HG03442 (cell line): ENCODE measurements around the gene CLPTM1.
"Not testable (repeated sequence)": the region's sequence is repeated elsewhere in the genome, so short reads cannot be mapped to it uniquely, and the experiment has no call there.

Experiments used
- ATAC-seq: cut with Tn5 transposase; IDR thresholded peaks from one replicate; pipeline ENCODE4 v1.9.1; 2021; ENCODE audit warnings: mild to moderate bottlenecking, moderate library complexity; ENCODE audit not compliant: unreplicated experiment

Gene CLPTM1, protein sequence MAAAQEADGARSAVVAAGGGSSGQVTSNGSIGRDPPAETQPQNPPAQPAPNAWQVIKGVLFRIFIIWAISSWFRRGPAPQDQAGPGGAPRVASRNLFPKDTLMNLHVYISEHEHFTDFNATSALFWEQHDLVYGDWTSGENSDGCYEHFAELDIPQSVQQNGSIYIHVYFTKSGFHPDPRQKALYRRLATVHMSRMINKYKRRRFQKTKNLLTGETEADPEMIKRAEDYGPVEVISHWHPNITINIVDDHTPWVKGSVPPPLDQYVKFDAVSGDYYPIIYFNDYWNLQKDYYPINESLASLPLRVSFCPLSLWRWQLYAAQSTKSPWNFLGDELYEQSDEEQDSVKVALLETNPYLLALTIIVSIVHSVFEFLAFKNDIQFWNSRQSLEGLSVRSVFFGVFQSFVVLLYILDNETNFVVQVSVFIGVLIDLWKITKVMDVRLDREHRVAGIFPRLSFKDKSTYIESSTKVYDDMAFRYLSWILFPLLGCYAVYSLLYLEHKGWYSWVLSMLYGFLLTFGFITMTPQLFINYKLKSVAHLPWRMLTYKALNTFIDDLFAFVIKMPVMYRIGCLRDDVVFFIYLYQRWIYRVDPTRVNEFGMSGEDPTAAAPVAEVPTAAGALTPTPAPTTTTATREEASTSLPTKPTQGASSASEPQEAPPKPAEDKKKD

GRCh38 chr19:44954649-44955504, at the start of gene CLPTM1:
TSS of gene CLPTM1 (plus strand) at chr19:44955380. CDS start at chr19:44955396, 16 bp downstream.
- peak; percentile 84 for ATAC-seq

- no peak for ATAC-seq
These were observed 49.6 kb upstream of the CLPTM1 start, which contains the start of gene APOE for GRCh38 chr19:44905437-44906160. TSS of gene APOE (plus strand) at chr19:44905796. CDS start at chr19:44906625, 829 bp downstream.

GRCh38 chr19:44907613-44908012, 47.6 kb upstream of the CLPTM1 start:
- ATAC-seq = no peak

DNA sequence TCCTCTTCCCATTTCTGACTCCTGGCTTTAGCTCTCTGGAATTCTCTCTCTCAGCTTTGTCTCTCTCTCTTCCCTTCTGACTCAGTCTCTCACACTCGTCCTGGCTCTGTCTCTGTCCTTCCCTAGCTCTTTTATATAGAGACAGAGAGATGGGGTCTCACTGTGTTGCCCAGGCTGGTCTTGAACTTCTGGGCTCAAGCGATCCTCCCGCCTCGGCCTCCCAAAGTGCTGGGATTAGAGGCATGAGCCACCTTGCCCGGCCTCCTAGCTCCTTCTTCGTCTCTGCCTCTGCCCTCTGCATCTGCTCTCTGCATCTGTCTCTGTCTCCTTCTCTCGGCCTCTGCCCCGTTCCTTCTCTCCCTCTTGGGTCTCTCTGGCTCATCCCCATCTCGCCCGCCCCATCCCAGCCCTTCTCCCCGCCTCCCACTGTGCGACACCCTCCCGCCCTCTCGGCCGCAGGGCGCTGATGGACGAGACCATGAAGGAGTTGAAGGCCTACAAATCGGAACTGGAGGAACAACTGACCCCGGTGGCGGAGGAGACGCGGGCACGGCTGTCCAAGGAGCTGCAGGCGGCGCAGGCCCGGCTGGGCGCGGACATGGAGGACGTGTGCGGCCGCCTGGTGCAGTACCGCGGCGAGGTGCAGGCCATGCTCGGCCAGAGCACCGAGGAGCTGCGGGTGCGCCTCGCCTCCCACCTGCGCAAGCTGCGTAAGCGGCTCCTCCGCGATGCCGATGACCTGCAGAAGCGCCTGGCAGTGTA, 46.9 kb upstream of the CLPTM1 start:
- ATAC-seq = no peak

GRCh38 chr19:44908836-44909261, 46.3 kb upstream of the CLPTM1 start:
- no peak for ATAC-seq

DNA sequence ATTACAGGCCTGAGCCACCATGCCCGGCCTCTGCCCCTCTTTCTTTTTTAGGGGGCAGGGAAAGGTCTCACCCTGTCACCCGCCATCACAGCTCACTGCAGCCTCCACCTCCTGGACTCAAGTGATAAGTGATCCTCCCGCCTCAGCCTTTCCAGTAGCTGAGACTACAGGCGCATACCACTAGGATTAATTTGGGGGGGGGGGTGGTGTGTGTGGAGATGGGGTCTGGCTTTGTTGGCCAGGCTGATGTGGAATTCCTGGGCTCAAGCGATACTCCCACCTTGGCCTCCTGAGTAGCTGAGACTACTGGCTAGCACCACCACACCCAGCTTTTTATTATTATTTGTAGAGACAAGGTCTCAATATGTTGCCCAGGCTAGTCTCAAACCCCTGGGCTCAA, 45.4 kb upstream of the CLPTM1 start:
- ATAC-seq = no peak

DNA sequence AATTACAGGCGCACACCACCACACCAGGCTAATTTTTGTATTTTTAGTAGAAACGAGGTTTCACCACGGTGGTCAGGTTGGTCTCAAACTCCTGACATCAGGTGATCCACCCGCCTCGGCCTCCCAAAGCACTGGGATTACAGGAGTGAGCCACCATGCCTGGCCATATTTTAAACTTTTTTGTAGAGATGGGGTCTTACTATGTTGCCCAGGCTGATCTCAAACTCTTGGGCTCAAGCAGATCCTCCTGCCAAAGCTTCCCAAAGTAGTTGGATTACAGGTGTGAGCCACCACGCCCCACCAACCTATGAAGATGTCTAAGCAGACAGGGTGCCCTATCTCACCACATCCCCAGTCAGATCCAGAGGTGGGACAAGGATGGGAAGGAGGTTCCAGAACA, 43.3 kb upstream of the CLPTM1 start:
- not testable (repeated sequence) for ATAC-seq

DNA sequence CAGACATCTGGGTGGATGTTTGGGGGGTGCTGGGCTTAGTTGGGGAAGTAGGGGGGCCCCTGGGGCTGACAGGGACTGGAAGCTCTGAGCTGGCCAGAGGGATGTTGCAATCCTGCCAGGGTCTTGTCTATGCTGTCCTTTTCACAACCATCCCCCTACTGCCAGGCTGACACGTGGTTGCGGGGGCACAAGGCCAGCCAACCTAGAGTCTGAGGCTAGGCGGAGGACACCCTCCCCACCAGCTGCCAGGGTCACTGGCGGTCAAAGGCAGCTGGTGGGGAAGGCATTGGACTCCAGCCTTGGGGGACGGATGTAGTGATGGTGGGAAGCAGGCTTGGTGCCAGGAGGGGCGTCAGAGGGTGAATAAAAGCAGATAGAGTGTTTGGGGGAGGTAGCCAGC, 42.3 kb upstream of the CLPTM1 start:
- ATAC-seq = no peak

DNA sequence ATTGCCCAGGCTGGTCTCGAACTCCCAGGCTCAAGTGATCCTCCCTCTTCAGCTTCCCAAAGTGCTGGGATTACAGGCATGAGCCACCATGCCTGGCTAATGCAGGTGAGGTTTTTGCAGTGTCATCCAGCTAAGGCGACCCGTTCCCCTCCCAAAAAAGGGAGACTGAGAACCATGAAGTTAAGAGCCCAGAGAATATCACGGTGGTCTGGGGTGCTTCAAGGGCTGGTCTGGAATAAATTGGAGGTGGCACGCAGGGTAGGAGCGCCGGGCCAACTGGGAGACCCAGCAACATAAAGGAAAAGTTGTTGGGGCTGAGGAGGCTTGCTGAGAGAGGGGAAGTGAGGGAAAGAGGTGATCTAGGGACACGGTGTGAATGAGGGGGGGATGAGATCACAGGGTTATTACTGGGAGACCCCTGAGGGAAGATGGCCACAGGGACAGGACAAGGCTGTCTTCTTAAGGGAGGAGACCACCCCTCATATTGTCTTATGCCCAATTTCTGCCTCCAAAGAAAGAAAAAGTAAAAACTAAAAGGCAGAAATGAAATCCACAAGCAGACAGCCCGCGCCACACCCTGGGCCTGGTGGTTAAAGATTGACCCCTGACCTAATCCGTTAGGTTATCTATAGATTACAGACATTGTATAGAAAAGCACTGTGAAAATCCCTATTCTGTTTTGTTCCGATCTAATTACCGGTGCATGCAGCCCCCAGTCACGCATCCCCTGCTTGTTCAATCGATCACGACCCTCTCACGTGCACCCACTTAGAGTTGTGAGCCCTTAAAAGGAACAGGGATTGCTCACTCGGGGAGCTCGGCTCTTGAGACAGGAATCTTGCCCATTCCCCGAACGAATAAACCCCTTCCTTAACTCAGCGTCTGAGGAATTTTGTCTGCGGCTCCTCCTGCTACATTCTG, 41.4 kb upstream of the CLPTM1 start:
- not testable (repeated sequence) for ATAC-seq

GRCh38 chr19:44914433-44915206, 40.6 kb upstream of the CLPTM1 start, which contains the start of gene APOC1:
TSS of gene APOC1 (plus strand) at chr19:44914608. CDS start at chr19:44914892, 284 bp downstream.
- peak; percentile 88 for ATAC-seq

DNA sequence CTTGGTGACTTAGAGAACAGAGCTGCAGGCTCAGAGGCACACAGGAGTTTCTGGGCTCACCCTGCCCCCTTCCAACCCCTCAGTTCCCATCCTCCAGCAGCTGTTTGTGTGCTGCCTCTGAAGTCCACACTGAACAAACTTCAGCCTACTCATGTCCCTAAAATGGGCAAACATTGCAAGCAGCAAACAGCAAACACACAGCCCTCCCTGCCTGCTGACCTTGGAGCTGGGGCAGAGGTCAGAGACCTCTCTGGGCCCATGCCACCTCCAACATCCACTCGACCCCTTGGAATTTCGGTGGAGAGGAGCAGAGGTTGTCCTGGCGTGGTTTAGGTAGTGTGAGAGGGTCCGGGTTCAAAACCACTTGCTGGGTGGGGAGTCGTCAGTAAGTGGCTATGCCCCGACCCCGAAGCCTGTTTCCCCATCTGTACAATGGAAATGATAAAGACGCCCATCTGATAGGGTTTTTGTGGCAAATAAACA, 30.9 kb upstream of the CLPTM1 start:
- ATAC-seq = no peak

DNA sequence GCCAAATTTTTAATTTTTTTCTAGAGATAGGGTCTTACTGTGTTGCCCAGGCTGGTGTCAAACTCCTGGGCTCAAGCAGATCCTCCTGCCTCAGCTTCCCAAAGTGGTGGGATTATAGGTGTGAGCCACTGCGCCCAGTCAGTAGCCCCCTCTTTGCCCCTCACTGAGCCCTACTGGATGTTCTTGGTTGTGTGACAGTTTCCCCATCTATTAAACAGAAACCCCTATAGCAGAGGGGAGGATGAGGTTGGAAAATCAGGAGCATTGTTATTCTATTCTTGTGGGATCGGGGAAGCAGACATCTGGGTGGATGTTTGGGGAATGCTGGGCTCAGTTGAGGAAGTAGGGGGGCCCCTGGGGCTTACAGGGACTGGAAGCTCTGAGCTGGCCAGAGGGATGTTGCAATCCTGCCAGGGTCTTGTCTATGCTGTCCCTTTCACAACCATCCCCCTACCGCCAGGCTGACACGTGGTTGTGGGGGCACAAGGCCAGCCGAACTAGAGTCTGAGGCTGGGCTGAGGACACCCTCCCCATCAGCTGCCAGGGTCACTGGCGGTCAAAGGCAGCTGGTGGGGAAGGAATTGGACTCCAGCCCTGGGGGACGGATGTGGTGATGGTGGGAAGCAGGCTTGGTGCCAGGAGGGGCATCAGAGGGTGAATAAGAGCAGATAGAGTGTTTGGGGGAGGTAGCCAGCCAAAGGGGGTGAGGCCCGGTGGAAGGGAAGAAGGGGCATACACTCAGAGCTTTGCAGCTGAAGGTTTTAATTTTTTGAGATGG, 29.9 kb upstream of the CLPTM1 start:
- no peak for ATAC-seq

DNA sequence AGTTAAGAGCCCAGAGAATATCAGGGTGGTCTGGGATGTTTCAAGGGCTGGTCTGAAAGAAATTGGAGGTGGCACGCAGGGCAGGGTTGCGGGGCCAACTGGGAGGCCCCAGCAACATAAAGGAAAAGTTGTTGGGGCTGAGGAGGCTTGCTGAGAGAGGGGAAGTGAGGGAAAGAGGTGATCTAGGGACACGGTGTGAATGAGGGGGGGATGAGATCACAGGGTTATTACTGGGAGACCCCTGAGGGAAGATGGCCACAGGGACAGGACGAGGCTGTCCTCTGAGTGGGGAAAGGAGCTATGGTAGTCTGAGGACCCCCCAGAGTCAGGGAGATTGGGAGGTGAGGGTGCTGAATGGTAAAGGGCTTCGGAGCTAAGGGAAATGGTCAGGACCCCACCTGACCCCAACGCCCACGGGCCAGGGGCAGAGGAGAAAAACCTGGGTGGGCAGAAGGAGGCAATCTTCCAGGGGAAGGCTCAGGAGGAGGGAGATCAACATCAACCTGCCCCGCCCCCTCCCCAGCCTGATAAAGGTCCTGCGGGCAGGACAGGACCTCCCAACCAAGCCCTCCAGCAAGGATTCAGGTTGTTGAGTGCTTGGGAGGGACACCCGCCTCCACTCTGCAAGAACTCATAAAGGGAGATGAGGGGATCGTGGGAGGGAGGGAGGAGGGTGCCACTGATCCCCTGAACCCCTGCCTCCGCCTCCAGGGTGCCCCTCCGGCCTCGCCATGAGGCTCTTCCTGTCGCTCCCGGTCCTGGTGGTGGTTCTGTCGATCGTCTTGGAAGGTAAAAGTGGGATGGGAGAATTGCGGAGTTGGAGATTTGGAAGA, 28.7 kb upstream of the CLPTM1 start:
- ATAC-seq = not testable (repeated sequence)

- no peak for ATAC-seq
These were observed 27.4 kb upstream of the CLPTM1 start for GRCh38 chr19:44927746-44928145.

DNA sequence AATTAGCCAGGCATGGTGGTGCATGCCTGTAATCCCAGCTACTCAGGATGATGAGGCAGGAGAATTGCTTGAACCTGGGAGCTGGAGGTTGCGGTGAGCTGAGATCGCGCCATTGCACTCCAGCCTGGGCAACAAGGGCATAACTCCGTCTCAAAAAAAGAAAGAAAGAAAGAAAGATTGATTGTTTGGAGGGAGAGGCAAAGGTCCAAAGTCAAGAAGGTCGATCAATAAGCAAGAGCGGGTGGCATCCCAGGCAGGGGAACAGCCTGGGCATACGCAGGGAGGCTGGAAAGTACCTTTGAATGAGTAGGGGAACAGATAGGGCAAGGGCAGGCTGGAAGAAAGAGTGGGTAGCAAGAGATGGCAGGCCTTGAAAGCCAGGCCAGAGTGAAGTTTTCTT, 25.1 kb upstream of the CLPTM1 start:
- no peak for ATAC-seq

- ATAC-seq = no peak
These were observed 23.6 kb upstream of the CLPTM1 start for GRCh38 chr19:44931541-44931940.
